ENCODE data around the gene TNFSF11. TPM values are rescaled to one million over a fixed set of nuclear protein-coding genes. Genes with fewer than 3 reads are reported as not detected.

The TNFSF11 gene
- total and polyA plus RNA-seq, 4 donors: 0.16 TPM; not detected in 3

DNA sequence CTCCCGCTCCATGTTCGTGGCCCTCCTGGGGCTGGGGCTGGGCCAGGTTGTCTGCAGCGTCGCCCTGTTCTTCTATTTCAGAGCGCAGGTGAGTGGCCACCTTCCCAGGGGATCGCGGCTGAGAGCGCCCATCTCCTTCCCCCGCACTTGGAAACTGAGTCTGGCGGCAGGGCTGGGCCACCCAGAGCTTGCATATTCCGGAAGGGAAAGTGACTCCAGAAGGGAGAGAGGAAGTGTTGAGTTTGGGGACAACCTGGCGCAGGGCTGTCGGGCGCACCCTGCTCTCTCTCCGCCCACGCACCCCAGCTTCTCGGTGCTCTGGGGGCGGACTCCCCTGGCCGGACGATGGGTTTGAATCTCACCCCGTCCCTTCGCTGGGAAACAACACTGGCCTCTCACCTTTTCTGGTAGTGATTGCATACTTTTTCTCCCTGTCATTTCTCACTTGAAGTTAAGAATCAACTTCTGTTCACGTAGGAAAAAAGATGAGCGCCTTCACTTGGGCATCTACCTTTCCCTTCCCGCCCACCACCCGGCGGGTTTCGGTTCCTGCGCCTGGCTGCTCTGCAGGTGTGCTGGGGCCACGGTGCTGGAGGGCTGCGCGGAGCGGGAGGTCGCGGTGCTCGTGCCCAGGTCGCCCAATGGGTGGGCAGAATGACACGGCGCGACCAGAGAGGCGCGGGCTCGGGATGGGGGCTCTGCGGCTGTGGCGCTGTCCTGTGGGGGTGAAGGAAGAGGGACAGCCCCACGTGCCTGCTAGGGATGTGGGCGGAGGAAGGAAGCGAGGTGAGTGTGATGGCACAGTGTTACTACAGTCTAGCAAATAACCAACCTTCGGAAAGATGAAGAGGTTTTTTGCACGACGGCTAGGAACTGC is 721 bp downstream of the TNFSF11 start:
- intact Hi-C loops (cut with DNase I): no loop called here
- Histone ChIP-seq H3K4me3 (ENCODE audit: low read length in 2 of 2) (no peak overlapping the region), H3K4me1 (ENCODE audit: control insufficient read depth in 1 of 2, insufficient read depth in 2 of 2, low read length in 2 of 2) (no peaks in the 10 kb centered on the region), H3K36me3 (ENCODE audit: control insufficient read depth in 1 of 2, insufficient read depth in 2 of 2, low read length in 1 of 2) (no peaks in the 10 kb centered on the region), H3K9me3 (ENCODE audit: control insufficient read depth, low read length) (peaks cover 2% of the 10 kb centered on the region), H3K27ac (ENCODE audit: low read depth in 1 of 2, low read length in 2 of 2) (no peak overlapping the region), H3K27me3 (ENCODE audit: control insufficient read depth in 1 of 2, insufficient read depth in 2 of 2, low read length in 1 of 2) (no peaks in the 10 kb centered on the region)
- DNase-seq (no peak), ATAC-seq (ENCODE audit: low FRiP score) (no peak)
- WGBS, 2 donors: 3% methylated on average over 47 to 51 of the region's 51 CpGs

DNA sequence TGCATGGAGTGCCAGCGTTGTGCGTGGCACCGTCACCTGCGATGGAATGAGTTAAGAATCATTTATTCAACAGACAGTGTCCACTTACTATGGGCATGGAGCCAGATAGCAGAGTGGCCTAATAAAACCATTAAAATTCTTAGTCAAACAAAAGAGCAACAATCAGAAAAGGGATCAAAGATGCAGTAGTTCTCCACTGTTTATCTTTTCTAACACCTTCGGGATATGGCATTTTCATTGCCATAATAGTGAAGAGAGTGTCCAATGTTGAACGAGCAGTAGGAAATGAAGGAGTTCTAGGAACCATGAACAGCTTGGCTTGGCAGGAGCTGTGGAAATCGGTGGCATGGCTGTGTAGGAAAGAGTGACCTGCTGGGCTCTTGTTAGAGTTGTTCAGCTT is 2.0 kb downstream of the TNFSF11 start:
- intact Hi-C loops (cut with DNase I): no loop called here
- Histone ChIP-seq H3K4me1 (ENCODE audit: control insufficient read depth in 1 of 2, insufficient read depth in 2 of 2, low read length in 2 of 2) (no peaks in the 10 kb centered on the region), H3K27ac (ENCODE audit: low read depth in 1 of 2, low read length in 2 of 2) (no peak overlapping the region), H3K27me3 (ENCODE audit: control insufficient read depth in 1 of 2, insufficient read depth in 2 of 2, low read length in 1 of 2) (no peaks in the 10 kb centered on the region), H3K36me3 (ENCODE audit: control insufficient read depth in 1 of 2, insufficient read depth in 2 of 2, low read length in 1 of 2) (no peaks in the 10 kb centered on the region), H3K9me3 (ENCODE audit: control insufficient read depth, low read length) (peaks cover 2% of the 10 kb centered on the region), H3K4me3 (ENCODE audit: low read length in 2 of 2) (no peak overlapping the region)
- 78 to 85% methylated on average over 7 of the region's 7 CpGs for WGBS, 2 donors
- no peak for ATAC-seq (ENCODE audit: low FRiP score)
- DNase-seq: no peak

DNA sequence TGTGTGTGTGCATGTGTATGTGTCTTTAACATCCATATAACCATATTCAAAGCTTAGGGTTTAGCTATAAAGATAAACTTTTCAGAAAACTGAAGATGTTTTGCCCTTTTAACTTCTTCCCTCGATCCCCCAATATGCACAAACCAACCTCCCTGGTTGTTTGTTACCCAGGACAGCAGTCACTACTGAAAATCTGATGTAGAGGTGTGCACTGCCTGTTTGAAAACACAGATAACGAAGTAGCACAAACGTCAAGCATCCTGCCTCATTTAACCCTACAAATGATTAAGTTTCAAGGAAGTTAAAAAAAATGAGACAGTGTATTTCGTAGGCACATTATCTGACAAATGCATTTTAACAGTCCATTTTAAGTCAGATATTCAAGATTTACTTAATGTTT is 3.6 kb downstream of the TNFSF11 start:
- DNase-seq: no peak
- no peak for ATAC-seq (ENCODE audit: low FRiP score)
- intact Hi-C loops (cut with DNase I): no loop called here
- peaks cover 2% of the 10 kb centered on the region for H3K9me3 ChIP-seq (ENCODE audit: control insufficient read depth, low read length)
- H3K4me3 ChIP-seq (ENCODE audit: low read length in 2 of 2): no peak overlapping the region
- no peak overlapping the region for H3K27ac ChIP-seq (ENCODE audit: low read depth in 1 of 2, low read length in 2 of 2)
- 78 to 82% methylated on average over 4 of the region's 4 CpGs for WGBS, 2 donors
- H3K4me1 ChIP-seq (ENCODE audit: control insufficient read depth in 1 of 2, insufficient read depth in 2 of 2, low read length in 2 of 2): no peaks in the 10 kb centered on the region
- peaks cover 0 to 2% of the 10 kb centered on the region in 2 donors for H3K27me3 ChIP-seq (ENCODE audit: control insufficient read depth in 1 of 2, insufficient read depth in 2 of 2, low read length in 1 of 2)
- no peaks in the 10 kb centered on the region for H3K36me3 ChIP-seq (ENCODE audit: control insufficient read depth in 1 of 2, insufficient read depth in 2 of 2, low read length in 1 of 2)

DNA sequence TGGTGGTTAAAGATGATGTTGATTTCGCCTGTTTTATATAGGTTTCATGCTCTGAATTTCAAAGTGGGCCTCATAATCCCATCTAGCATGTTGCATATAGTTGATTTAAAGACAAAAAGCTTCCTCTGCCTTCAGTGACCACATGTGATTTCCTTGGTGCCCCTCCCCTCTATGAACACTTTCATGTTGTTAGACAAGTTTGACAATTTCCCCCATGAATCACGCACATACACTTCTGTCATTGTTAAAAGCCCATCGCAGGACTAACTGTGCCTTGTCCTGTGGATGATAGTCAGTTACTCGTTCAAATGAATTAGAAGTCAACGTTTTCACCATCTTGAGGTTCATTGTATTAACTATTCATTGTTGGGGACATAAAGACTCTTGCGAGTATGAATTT is 6.7 kb downstream of the TNFSF11 start:
- Histone ChIP-seq H3K36me3 (ENCODE audit: control insufficient read depth in 1 of 2, insufficient read depth in 2 of 2, low read length in 1 of 2) (no peaks in the 10 kb centered on the region), H3K4me1 (ENCODE audit: control insufficient read depth in 1 of 2, insufficient read depth in 2 of 2, low read length in 2 of 2) (no peaks in the 10 kb centered on the region), H3K4me3 (ENCODE audit: low read length in 2 of 2) (no peak overlapping the region), H3K27me3 (ENCODE audit: control insufficient read depth in 1 of 2, insufficient read depth in 2 of 2, low read length in 1 of 2) (peaks cover 0 to 2% of the 10 kb centered on the region in 2 donors), H3K27ac (ENCODE audit: low read depth in 1 of 2, low read length in 2 of 2) (no peak overlapping the region), H3K9me3 (ENCODE audit: control insufficient read depth, low read length) (peaks cover 2% of the 10 kb centered on the region)
- intact Hi-C loops (cut with DNase I): no loop called here
- DNase-seq: no peak
- WGBS, 2 donors: 73 to 74% methylated on average over 6 of the region's 6 CpGs
- ATAC-seq (ENCODE audit: low FRiP score): no peak

DNA sequence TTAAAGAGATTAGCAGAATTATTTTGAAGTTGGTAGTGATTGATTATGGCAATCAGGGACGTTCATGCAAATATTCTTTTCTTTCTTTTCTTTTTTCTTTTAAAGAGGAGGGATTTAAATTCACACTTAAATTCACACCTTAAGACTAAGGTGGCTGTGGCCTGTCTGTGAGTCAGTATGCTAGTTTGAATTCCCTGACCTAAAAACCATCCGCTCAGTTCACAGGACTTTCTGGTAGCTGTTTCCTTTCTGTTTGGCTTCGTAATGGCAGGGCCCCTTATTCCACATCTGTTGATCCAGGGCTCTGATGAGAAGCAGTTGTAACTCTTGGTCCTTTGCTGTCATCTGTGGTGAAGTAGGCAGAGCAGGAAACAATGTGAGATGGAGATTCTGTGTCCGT is 7.5 kb downstream of the TNFSF11 start:
- ATAC-seq (ENCODE audit: low FRiP score): no peak
- no peak for DNase-seq
- Histone ChIP-seq H3K4me3 (ENCODE audit: low read length in 2 of 2) (no peak overlapping the region), H3K27ac (ENCODE audit: low read depth in 1 of 2, low read length in 2 of 2) (no peak overlapping the region), H3K4me1 (ENCODE audit: control insufficient read depth in 1 of 2, insufficient read depth in 2 of 2, low read length in 2 of 2) (no peaks in the 10 kb centered on the region), H3K27me3 (ENCODE audit: control insufficient read depth in 1 of 2, insufficient read depth in 2 of 2, low read length in 1 of 2) (peaks cover 0 to 2% of the 10 kb centered on the region in 2 donors), H3K36me3 (ENCODE audit: control insufficient read depth in 1 of 2, insufficient read depth in 2 of 2, low read length in 1 of 2) (no peaks in the 10 kb centered on the region), H3K9me3 (ENCODE audit: control insufficient read depth, low read length) (peaks cover 2% of the 10 kb centered on the region)
- WGBS, 2 donors: 81 to 88% methylated on average over 4 of the region's 4 CpGs
- intact Hi-C loops (cut with DNase I): no loop called here

DNA sequence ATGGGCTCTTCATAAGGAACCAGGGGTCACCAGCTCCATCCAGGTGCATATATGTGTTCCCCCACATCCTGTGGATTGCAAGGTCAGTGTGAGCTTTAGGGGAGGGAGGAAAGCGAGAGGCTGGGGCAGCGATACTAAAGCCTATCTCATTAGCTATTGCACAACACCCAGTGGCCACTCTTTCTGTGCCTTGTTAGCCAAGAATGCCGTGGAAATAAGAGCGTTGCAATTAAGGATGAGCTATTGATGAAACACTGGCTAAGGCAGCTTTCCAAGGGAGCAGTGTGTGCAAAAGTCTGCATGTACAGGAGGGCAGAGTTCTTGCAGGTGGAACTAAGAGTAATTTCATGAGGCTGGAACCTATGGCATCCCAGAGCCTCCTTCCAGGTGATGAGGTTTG is 17.6 kb downstream of the TNFSF11 start:
- H3K27me3 ChIP-seq (ENCODE audit: control insufficient read depth in 1 of 2, insufficient read depth in 2 of 2, low read length in 1 of 2): no peaks in the 10 kb centered on the region
- intact Hi-C loops (cut with DNase I): loop anchor here (10.0 kb wide), 1 partner anchor 1213 kb away; no protein-coding TSS in a partner anchor
- DNase-seq (no peak), ATAC-seq (ENCODE audit: low FRiP score) (no peak)
- WGBS, 2 donors: 94 to 95% methylated on average over 4 of the region's 4 CpGs
- H3K4me3 ChIP-seq (ENCODE audit: low read length in 2 of 2): no peak overlapping the region
- H3K9me3 ChIP-seq (ENCODE audit: control insufficient read depth, low read length): no peaks in the 10 kb centered on the region
- no peaks in the 10 kb centered on the region for H3K36me3 ChIP-seq (ENCODE audit: control insufficient read depth in 1 of 2, insufficient read depth in 2 of 2, low read length in 1 of 2)
- H3K4me1 ChIP-seq (ENCODE audit: control insufficient read depth in 1 of 2, insufficient read depth in 2 of 2, low read length in 2 of 2): no peaks in the 10 kb centered on the region
- H3K27ac ChIP-seq (ENCODE audit: low read depth in 1 of 2, low read length in 2 of 2): no peak overlapping the region

DNA sequence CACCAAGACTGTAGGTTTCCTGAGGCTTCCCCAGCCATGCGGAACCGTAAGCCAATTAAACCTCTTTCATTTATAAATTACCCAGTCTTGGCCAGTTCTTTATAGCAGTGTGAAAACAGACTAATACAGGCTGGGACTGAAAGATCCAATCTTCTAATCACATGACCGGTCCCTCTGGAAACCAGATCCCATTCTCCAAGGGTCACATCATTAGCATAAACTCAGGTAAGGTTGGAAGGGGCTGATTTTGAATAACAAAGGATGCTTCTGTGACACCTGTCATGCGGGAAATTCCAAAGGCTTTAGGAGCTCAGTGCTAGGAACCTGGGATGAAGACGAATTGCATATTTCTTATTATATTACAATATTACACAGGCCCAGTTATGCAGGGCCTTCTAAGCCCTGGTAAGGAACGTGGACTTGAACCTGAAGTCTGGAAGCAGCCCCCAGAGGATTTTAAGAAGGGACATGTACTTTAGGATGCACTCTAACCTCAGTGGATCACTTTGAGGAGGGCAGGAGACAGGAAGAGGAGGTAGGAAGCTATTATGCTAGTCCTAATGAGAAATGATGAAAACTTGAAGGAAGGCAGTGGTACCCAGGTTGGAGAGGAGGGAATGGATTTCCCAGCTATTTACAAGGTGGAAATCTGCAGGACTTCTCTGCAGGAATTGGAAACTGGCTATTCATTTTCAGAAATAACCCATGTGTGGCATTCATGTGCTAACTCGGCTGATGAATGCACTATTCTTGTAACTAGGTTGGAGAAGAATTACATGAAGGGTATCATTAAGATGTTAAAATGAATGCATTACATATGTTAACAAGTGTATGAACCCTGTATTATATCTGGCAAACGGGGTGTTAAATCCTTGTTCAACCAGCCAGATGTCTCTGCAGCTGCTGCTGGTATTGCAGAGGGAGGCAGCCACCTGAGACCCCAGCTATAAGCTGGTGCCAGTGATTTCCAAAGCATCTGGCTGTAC is 19.3 kb downstream of the TNFSF11 start:
- Histone ChIP-seq H3K27me3 (ENCODE audit: control insufficient read depth in 1 of 2, insufficient read depth in 2 of 2, low read length in 1 of 2) (no peaks in the 10 kb centered on the region), H3K9me3 (ENCODE audit: control insufficient read depth, low read length) (no peaks in the 10 kb centered on the region), H3K4me3 (ENCODE audit: low read length in 2 of 2) (no peak overlapping the region), H3K36me3 (ENCODE audit: control insufficient read depth in 1 of 2, insufficient read depth in 2 of 2, low read length in 1 of 2) (no peaks in the 10 kb centered on the region), H3K27ac (ENCODE audit: low read depth in 1 of 2, low read length in 2 of 2) (no peak overlapping the region), H3K4me1 (ENCODE audit: control insufficient read depth in 1 of 2, insufficient read depth in 2 of 2, low read length in 2 of 2) (no peaks in the 10 kb centered on the region)
- WGBS, 2 donors: 81 to 84% methylated on average over 8 of the region's 8 CpGs
- DNase-seq: no peak
- no peak for ATAC-seq (ENCODE audit: low FRiP score)
- intact Hi-C loops (cut with DNase I): loop anchor here (10.0 kb wide), 1 partner anchor 1212 kb away; no protein-coding TSS in a partner anchor

DNA sequence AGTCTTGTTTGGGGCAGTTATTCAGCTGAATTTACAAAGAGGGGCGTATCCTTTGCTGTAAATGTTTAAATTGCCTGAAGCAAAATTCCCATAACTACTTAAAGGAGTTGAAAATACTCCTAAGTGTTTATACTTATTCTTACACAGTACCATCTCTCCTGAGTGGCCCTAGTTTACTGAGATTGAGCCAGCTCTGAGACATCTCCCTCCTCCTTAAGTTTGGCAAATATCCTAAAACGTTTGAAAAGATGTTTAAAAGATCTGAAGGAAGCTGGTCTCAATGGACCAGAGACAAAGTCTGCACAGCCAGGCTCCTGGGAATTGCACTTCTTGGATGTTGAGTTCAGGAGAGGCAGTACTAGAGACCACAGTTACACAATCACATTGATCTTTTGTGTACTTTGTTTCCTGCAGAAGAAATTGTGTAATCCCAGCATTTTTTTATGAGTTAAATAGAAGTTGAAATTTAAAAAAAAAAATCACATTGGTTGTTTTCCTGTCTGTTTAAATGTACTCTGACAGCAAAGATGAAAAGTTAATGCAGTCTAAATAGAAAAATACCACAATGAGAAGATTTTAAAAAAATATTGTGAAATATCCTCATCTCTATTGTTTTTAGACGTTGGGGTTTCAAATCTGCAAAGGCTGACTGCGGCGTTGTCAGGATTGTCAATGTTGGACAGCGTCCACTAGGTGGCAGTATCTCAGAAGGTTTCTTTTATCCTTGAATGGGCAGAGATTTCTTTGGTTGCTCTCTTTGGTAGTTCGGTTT is 20.7 kb downstream of the TNFSF11 start:
- DNase-seq: peak in 1 of 2 donors; percentile 46
- H3K4me1 ChIP-seq (ENCODE audit: control insufficient read depth in 1 of 2, insufficient read depth in 2 of 2, low read length in 2 of 2): no peaks in the 10 kb centered on the region
- WGBS, 2 donors: 13 to 15% methylated on average over 7 of the region's 7 CpGs
- ATAC-seq (ENCODE audit: low FRiP score): peak; percentile 73
- H3K9me3 ChIP-seq (ENCODE audit: control insufficient read depth, low read length): no peaks in the 10 kb centered on the region
- no peak overlapping the region for H3K27ac ChIP-seq (ENCODE audit: low read depth in 1 of 2, low read length in 2 of 2)
- intact Hi-C loops (cut with DNase I): loop anchor here (5.0 to 10.0 kb wide), 2 partner anchors 1210 to 1278 kb away; no protein-coding TSS in a partner anchor
- no peak overlapping the region for H3K4me3 ChIP-seq (ENCODE audit: low read length in 2 of 2)
- no peaks in the 10 kb centered on the region for H3K27me3 ChIP-seq (ENCODE audit: control insufficient read depth in 1 of 2, insufficient read depth in 2 of 2, low read length in 1 of 2)
- H3K36me3 ChIP-seq (ENCODE audit: control insufficient read depth in 1 of 2, insufficient read depth in 2 of 2, low read length in 1 of 2): no peaks in the 10 kb centered on the region

All from aorta (tissue), 5 donors.